ENCODE data around the gene NOS1AP.
A peak's percentile ranks its signal among the peaks of the same experiment; 100 is the strongest.
"Not testable (repeated sequence)": the region's sequence is repeated elsewhere in the genome, so short reads cannot be mapped to it uniquely, and the experiment has no call there.

Gene NOS1AP

DNA sequence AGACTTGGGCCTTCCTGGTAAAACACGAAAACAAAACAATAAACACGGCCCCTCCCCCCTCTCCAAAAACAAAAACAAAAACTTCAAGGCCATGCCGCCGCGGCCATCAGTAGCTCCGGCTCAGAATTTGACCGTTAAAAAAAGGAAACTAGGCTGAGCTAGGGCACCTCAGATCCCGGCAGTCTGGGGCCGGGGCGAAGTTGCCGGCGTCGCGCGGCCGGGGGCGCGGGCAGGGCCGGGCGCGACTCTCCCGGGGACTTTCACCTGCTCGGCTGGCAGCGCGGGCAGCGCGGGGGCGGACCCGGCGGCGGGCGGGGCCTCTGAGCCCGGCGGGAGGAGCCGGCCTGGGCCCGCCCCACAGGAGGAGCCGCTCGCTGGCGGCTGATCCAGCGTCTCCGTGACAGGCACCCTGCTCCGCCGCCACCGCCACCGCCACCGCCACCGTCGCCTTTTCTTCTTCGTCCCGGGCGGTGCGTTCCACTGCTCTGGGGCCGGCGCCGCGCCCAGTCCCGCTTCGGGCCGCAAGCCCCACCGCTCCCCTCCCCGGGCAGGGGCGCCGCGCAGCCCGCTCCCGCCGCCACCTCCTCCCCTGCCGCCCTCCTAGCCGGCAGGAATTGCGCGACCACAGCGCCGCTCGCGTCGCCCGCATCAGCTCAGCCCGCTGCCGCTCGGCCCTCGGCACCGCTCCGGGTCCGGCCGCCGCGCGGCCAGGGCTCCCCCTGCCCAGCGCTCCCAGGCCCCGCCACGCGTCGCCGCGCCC is at the start of gene NOS1AP:
Gene NOS1AP, plus strand, starts transcription at position 358 of the 760 bp plus-strand sequence. CDS start 487 bp downstream, outside the sequence.
- peak; percentile 63 for DNase-seq

DNA sequence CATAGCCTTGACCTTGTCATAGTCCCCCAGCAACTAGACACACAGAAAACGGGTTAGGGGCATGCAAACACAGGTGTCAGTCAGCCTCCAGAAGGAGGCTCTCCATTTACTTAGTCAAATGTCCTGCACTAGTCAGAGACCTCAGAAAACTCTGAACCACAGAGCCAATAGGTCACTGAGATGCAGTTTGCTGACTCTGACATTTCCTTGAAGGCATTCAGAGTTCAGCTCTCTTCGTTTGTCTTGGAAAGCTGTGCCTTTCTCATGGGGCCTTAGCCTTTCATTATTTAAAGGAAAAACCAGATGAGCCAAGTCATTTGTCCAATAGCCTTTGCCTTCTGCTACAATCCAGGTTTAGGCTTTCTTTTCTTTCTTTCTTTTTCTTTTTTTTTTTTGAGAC is 49.3 kb upstream of the NOS1AP start:
- no peak for DNase-seq

DNA sequence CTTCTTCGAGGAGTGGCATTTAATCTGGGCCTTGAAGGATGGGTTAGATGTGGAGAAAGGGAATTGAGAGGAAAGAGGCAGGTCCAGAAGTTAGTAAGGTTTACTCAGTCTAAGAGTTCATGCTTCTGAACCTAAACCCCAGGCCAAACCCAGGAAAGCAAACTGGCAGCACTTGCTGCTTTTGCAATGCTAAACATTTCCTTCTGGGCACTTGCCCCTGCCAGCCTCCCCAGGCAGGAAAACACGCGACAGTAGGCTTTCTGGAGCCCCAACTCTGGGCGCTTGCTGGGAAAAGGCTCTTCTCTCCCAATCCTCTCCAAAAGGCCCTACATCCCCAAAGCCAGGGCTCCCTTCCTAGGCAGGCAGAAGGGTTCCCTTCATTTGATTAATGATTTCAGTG is 48.4 kb upstream of the NOS1AP start:
- no peak for DNase-seq

DNA sequence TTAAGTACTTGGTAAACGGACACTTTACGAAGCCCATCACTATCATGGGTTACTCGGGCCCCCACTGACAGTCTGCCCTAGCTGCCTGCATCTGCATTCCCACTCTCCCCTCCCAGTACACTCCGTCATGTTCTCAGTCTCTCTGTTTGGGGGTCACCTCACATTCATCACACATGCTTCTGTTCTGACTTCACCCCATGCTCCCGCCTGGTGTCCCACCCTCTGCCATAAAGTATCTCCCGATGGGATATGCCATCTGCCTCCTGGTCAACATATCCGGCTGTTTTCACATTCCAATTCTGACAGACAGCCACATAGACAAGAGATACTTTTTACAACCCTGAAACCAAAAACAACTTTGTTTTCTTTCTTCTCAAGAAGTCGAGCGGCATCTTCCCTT is 46.9 kb upstream of the NOS1AP start:
- no peak for DNase-seq

DNA sequence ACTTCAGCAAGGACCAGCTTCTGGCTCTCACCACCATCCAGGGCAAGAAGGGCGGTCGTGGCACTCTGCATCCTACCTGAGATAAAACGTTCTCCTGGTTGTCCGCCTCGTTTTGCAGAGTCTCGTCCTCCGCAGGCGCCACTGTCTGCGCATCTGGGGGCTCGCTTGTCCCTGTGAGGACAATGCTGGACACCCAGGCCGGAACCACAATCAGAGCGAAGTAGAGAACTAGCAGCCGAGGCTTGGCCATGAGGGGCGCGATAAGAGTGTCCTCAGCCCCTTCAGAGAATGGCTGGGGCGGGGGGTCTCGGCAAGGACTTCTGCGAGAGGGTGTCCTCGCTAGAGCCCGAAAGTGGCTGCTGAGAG is 46.3 kb upstream of the NOS1AP start:
- no peak for DNase-seq

DNA sequence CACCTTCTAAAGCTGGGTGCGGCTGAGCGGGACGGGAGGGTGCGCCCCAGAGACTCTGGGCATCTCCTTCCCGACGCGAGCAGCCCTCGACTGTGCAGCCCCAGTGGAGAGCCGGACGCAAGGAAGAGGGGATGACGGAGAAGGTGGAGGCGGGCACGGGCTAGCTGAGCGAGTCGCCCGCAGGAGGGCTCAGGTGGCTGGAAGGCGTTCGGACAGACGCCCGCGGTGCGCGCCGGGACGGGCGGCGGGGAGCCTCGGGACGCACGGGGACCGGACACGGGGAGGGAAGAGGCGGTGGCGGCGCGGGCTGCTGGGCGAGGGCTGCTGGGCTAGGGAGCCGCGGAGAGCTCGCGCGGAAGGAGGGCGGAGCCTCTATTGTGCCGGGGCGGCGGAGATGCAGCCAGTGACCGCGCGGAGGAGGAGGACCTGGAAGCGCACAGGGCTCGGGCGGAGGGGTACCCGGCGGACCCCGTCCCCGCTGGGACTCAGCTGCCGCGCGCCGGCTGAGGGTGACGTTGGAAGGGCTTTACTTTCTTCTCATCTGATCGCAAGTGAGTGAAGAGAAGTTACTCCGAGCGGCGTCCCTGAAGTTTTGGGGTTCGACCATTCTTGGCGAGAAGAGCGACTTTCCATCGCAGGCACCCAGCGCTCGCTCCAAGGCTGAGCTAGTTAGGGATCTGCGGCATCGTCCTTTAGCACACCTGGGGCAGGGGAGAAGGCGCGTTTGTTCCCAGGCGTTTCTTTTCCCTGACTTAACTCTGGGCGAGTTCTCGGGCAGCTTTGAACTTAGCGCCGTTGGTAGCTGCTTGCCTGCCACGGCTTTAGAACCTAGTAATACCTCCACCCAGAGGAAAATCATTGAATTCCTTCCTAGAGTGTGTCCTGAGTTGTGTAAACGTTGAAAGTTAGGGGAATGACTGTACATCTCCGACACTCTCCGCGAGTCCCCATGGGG is 45.7 kb upstream of the NOS1AP start, which contains the start of gene OLFML2B:
Gene OLFML2B, minus strand, starts transcription at position 323 of the 955 bp plus-strand sequence. CDS start 439 bp downstream, outside the sequence.
- peak; percentile 15 for DNase-seq

DNA sequence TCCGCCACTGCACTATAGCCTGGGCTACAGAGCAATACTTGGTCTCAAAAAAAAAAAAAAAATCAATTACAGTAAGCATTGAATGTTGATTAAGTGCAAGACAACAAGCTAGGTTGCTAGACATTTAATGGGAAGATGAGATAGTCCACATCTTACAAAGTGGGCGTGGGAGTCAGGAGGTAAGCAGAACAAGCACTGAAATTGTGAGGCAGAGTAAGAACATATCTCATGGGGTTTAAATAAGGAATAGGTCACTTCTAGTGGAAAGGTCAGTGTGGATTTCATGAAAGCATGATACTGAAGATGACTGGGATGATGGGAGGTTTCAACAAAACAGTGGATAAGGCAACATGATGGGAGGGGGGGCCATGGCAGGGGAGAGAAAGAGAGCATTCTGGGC is 44.0 kb upstream of the NOS1AP start:
- no peak for DNase-seq

DNA sequence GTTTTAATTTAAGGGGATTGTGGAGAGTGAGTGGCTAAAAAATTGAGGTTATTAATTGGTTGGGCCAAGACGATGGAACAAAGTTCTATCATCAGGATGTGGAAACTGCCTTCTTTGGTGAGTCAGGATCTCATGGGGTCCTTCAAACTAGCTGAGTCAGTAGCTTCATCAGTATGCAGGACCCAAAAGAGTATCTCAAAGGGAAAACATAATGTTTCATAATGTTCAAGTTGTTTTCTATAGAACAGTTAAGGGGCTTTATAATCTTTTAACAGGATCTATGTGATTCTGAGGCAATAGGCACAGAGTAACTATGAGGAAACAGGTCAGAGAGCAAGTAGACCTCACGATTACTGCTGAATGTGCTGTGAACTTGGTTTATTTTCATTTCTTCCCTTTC is 42.6 kb upstream of the NOS1AP start:
- DNase-seq: no peak

DNA sequence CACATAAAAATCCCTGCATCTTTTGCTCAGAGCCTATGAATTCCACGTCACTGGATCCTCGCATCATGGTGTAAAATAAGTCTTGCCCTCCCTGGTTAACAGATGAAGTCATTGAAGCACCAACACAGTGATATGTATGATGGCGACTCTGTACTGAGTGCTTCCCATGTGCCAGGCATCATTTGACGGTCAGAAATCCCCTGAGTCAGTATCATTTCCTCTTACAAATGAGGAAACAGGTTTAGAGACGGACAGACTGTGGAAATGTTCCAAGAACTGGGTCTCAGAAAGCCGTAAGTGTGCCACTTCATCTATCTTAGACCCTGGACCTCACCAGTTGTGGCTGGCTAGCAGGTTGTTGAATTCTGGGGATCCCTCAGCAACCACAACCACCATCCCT is 40.8 kb upstream of the NOS1AP start:
- DNase-seq: no peak

DNA sequence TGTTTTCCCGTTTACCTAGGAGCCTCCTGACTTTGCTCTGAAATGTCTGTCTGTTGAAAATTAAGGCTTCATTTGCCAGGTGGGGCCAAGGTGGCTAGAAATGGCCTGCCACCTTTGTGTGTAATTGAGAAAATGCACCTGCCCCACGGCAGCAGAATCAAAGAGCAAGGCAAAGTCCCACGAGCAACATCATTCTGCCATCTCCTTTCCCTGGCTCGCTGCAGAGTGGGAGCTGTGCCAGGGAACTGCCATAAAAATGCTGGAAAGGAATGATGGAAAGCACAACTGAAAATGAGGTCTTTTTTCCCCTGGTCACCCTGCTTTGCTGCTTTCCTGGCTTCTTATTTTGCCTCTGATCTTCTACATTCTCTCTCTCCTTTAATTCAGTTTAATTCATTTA is 40.3 kb upstream of the NOS1AP start:
- DNase-seq: no peak

DNA sequence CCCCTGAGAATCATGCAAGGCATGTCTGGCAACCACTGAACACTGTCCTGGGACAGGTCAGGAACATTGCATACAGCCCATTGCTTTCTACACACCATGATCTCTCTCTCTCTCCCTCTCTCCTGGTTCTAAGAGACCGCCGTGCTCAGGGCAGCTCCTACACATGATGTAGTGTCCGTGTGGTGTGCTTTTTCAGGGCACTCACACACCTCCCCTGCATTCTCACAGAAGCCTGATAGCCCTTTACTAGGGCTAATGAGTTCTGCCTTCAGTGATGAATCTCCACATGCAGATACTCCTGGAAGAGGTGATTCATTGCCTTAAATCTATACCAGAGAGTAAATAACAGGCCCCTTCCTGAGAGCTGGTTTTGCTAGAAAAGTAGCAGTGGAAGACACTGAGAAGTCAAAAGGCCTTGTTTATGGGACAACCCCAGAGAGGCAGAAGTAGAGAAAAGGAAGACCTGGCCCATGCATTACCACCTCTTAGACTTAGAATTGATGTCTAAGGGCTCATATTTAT is 38.7 kb upstream of the NOS1AP start:
- no peak for DNase-seq

DNA sequence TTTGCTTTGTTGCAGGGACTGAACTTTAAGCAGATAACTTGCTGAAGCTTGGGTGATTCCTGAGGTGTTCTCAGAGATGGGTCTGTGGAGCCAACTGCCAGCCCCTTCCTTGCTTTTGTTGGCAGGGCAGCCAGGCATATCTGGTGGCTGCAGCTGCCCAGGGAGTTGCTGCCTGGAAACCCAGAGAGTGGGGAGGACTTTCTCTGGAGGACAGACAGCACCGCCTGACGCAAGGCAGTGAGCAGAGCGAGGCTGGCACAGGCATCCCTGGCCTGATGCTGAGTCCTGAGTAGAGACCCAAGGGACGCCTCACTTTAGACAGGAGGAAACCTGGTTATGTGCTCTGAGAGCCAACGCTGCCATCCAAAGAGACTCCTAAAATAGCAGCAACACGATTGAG is 36.1 kb upstream of the NOS1AP start:
- no peak for DNase-seq

DNA sequence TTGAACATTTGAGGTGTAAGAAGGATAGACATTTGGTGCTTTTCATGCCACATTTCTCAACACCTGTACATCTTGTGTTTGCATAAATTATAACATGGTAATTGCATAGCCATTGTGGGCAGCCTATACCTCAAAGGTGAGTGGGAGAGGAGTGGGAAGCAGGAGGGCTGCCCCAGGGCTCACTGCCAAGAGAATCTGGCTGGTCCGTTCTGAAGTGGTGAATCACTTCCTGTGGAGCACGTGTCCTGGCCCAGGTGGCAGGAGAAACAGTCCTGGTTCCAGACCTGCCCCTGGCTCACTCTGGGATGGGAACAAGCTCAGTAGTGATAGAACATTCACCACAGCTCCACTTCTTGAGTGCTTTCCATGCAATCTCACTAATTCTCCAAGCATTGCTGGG is 34.2 kb upstream of the NOS1AP start:
- no peak for DNase-seq

DNA sequence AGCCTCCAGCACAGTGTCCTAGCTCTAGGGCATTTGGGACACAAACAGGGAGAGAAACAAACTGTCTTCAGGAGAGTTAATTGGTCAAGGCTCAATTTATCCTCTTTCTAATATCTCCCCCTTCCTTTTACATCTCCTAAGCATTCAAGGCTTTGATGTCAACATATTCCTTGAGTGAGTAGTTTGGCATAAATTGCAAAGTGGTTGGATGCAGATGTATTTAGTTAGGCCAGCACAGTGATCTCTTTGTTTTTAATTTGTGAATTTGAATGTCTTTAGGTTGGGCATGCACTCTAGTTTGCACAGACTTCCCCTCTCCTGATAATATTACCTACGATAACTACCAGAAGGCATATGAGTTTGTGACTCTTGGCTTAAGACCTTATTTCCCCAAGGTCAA is 33.3 kb upstream of the NOS1AP start:
- no peak for DNase-seq

DNA sequence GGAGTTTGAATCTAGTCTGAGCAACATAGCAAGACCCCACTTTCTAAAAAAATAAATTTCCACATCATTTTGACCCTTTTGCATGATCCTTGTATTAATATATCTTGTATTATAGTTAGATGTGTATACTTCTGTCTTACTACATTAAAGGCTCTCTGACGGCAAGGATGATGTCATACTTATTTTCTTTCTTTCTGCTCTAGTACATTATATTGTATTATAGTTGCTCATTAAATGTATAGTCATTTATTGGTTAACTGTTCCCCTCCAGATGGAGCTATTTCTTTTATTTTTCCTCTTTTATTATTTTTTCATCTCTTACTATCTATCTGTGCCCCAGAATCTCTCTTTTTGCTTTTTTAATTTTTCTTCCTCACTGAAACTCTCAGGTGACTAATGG is 30.9 kb upstream of the NOS1AP start:
- DNase-seq: no peak

DNA sequence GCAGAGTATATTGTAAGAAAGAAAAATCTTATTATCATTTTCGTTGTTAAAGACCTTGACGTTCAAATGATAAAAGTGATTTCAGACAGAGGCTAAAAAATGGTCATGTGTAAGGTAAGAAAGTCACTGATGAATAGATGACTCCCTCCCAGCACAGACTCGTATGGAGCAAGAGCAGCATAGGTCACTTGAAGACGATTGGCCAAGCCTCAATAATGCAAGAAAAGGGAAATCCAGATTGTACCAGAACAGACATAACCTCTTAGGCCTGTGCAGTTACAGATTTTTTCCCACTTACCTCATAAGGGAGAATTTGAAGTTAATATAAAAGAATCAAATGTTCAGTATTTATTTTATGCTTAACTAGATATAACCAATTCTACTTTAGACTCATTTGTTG is 29.5 kb upstream of the NOS1AP start:
- DNase-seq: no peak

DNA sequence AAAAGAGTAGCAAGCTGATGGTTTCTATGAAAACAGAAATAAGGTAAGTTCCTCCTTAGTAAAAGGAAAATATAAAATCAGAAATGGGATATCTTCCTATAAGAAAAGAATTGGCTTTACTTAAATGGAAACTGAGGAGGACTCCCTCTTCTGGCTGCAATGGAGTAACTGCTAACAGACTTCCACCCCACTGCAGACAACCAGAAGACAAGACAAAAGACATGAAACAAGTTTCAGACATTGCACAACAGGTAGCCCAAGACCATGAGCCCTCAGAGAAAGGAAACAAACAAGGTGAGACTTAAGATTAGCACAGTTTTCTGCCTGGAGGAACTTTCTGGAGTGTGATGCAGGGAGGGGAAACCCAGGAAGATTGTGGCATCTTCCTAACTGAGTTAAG is 28.8 kb upstream of the NOS1AP start:
- DNase-seq: no peak

DNA sequence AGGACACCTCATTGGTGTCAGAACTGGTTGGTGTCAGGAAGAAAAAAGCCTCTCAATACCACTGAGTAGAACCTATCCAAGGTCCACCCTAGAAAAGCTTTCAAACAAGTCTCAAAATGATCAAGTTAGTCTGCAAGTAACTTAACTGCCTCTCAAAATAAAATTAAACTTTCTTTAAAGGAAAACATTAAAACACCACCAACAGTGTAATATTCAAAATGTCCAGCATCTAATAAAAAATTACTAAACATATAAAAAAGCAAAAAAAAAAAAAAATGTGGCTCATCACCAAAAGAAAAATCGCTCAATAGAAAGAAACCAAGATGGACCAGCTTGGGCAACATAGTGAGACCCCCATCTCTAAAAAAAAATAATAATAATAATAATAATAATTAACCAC is 27.1 kb upstream of the NOS1AP start:
- no peak for DNase-seq

DNA sequence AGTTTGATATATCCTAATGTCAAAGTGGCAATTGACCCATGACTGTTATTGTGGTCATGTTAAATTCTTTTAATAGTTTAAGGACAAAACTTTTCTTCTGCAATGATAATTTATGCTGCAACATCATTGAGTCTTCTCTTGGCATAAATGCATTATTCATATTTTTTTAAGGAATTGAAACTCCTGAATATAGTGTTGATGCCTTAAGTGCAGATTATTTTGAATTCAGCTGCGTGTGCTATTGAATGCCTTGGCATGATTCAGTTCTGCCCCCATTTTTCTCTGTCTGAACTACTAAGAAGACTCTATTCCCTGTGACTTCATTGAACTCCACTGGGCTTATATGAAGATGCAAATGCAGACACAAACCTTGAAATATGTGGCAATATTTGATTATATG is 22.6 kb upstream of the NOS1AP start:
- no peak for DNase-seq

DNA sequence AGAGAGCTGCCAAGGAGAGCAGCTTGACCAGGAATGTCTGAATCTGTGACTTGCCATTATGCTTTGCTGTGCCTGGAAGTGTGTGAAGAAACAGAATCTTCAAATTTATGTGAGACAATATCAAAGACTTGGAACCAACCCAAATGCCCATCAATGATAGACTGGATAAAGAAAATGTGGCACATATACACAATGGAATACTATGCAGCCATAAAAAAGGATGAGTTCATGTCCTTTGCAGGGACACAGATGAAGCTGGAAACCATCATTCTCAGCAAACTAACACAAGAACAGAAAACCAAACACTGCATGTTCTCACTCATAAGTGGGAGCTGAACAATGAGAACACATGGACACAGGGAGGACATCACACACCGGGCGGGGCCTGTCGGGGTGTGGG is 15.5 kb upstream of the NOS1AP start:
- DNase-seq: not testable (repeated sequence)

DNA sequence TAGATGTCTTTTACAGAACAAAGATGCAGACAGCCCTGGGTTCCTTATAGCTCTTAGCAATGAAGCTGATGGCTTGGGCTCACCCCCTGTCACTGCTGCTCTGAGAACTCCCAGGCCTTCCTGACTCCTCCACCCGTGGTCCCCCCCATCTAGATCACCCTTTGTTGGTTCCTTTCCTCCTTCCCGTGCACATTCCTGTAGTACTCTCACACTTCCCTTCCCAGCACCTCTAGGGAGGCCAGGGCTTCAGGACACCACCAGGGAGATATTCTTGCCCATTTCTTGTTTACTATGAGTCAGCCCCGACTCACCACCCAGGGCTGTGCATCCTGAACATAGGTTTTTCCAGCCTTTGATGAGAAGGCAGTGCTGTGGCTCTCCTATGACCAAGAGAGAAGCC is 14.4 kb upstream of the NOS1AP start:
- no peak for DNase-seq

DNA sequence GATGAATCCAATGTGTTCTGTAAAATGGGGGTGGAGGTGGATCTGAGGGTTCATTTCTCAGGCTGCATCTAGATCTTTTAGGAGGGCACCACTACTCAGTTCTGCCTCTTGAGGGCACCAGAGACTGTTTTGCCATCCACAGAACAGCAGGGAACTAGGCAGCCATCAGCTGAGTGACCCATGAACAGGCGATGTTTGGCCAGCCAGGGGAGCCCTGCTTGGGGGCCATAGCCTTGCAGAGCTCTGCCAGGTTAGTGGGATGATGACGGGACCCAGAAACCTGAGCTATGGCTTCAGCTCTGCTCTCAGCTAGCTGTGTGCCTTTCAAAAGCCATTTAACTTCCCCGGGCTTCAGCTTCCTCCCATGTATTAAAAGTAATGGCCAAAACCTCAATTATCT is 13.4 kb upstream of the NOS1AP start:
- DNase-seq: peak; percentile 29

DNA sequence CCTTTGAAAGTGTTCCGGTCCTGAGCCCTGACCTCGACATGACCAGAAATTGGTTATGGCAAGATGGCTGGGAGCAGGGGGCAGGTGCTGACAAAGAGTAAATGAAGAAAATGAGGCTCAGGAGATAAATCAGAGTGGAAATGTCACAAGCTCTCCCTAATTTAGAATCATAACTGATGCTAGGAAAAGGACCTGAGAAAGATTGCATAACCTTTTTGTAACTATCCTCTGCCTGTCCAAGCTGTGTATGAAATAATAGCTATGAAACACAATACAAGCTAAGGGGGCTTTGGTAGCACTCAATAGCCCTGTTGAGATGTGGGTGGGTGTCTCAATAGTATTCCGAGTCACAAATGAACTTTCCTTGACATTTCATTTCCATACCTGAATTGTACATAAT is 12.9 kb upstream of the NOS1AP start:
- DNase-seq: no peak

DNA sequence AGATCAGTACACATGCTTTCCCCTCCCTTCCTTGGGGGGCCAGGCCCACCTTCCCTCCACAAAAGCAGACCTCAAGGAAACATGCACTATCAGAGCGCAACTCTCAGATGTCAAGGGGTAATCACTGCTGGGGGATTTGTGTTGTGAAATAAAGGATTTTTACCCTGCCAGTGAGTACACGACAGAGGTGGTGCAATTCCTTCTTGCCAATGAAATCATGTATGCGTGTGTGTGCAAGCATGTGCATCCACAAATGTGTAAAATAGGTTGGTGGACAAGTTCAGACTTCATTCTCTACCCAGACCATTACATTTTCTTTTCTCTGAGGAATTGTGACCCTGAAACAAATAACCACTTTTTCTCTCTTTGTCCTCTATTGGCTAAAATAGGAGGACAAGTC is 9.8 kb upstream of the NOS1AP start:
- no peak for DNase-seq

All from activated gamma-delta T cell treated with Interleukin-2 at 50 U/mL for 16 hours (primary cell).